Measurements from ENCODE around the gene SLC23A3. TPM values are rescaled to one million over a fixed set of nuclear protein-coding genes. Genes with fewer than 3 reads are reported as not detected.

SLC23A3 gene
- total and polyA plus RNA-seq, 9 of the 15 experiments (the other 6 are each of a cell fraction or from before 2014, with no cell fraction given) = 0.06 to 0.64 (median 0.16) TPM

DNA sequence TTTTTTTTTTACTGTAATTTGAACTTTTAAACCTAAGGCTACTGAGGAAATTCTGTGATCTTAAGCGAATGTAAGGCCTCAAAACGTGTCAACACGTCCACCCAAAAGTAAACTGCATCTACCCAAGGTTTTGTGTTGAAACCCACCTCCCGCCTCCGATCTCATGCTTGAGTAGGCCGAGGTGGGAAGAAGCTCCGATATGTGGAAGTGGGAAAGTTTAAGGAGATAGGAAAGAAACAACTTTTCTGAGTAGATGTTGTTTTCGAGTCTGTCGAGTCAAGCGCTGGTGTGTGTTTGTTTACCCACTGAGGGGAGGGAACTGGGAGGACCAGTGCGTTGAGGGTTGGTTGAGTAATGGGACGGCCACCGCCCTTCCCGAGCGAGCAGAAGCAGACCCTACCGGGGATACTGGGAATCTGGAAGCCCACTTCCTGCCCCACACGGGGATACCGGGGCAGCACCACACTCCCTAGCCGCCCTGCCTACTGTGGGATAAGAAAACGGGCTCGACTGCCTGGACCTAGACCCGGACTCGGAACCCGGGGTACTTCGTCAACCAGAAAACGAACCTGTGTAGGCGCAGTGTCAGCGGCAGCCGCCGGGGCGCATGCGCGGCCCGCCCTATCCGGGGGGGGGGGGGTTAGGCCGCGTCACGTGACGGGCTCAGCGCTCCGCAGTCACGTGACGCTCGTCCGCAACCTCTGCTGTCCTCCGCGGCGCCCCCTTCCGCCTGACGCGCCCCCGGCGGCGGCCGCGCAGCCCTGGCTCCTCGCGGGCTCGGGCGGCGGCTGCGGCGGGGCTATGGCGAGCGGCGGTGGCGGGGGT is 7.9 kb upstream of the SLC23A3 start, which contains the start of gene RETREG2 (continued):
- no peak for TF ChIP-seq U2AF1 (optimal IDR thresholded peaks at IDR 0.05; ENCODE audit: low read depth, low read length)
- TF ChIP-seq ZBTB8A (IDR thresholded peaks at IDR 0.05; ENCODE audit: partially characterized antibody) = no peak
- TF ChIP-seq CEBPG (CRISPR knock-in tag; IDR thresholded peaks at IDR 0.05) = no peak
- TF ChIP-seq CEBPG (tag; conservative IDR thresholded peaks at IDR 0.05 in 1 of 2, IDR thresholded peaks at IDR 0.05 in 1 of 2) = no peak
- TF ChIP-seq, protein P1, sequence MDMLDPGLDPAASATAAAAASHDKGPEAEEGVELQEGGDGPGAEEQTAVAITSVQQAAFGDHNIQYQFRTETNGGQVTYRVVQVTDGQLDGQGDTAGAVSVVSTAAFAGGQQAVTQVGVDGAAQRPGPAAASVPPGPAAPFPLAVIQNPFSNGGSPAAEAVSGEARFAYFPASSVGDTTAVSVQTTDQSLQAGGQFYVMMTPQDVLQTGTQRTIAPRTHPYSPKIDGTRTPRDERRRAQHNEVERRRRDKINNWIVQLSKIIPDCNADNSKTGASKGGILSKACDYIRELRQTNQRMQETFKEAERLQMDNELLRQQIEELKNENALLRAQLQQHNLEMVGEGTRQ (CRISPR knock-in tag; IDR thresholded peaks at IDR 0.05) = peak; percentile 95

DNA sequence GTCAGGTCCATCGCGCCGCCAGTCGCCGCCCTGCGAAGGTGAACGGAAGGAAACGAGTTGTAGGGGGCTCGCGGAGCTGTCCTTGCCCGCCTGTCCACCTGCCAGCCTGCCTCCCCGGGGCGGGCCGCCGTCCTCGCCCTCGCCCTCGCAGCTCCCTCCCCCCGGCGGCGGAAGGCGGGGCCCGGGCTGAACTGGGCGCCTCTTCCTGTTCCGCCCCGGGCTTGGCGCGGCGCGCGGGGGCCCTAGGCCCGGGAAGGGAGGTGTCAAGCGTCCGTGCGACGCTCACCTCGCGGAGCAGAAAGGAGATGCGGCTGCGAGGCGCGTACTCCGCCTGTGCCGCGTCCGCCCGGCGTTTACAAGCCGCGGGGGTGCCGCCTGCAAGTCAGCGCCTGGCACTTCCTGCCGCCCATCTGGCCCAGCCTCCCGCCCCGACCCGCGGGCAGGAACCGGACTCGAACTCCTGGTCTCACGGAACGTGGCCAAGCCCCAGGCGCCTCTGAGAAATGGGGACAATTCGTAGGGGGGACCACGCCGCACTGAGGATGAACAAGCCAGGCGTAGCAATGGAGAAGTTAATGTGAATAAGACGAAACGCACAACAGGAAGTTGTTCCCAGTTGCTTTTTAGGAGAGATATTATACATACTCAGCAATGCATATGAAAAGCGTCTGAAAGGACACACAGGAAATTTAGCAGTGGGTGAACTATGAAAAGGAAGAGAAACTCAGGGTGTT is 7.2 kb upstream of the SLC23A3 start, which contains the start of gene CNPPD1:
Gene CNPPD1 (minus strand): TSS at position 108 of the 734 bp plus-strand sequence. CDS start 97 bp downstream, at position 11.
- BruUV-seq (replicated peaks) = TSS peak; percentile 34
- FAIRE-seq = peak; percentile 49
- TF ChIP-seq ZSCAN32 (CRISPR knock-in tag; IDR thresholded peaks at IDR 0.05) (no peak), HMG20A (CRISPR knock-in tag; conservative IDR thresholded peaks at IDR 0.05) (no peak), BCOR (IDR thresholded peaks at IDR 0.05) (no peak), C11orf30 (IDR thresholded peaks at IDR 0.05; ENCODE audit: low read depth) (no peak), ATF1 (CRISPR knock-in tag; IDR thresholded peaks at IDR 0.05) (no peak), ATF1 (tag; IDR thresholded peaks at IDR 0.05) (peak; percentile 53), PTBP1 (IDR thresholded peaks at IDR 0.05; ENCODE audit: low read depth, low read length) (no peak), MIER1 (IDR thresholded peaks at IDR 0.05; ENCODE audit: low read depth) (no peak), FUS (optimal IDR thresholded peaks at IDR 0.05; ENCODE audit: low read depth, low read length) (peak; percentile 31), NCOR1 (IDR thresholded peaks at IDR 0.05) (peak; percentile 18; the same call in 1 of the 2 replicates), BRF1 (IDR thresholded peaks at IDR 0.05; ENCODE audit: borderline replicate concordance, extremely low read depth, insufficient read length) (no peak), CBFA2T3 (IDR thresholded peaks at IDR 0.05) (no peak), ZKSCAN8 (CRISPR knock-in tag; IDR thresholded peaks at IDR 0.05) (no peak)
- TF ChIP-seq, protein P2, sequence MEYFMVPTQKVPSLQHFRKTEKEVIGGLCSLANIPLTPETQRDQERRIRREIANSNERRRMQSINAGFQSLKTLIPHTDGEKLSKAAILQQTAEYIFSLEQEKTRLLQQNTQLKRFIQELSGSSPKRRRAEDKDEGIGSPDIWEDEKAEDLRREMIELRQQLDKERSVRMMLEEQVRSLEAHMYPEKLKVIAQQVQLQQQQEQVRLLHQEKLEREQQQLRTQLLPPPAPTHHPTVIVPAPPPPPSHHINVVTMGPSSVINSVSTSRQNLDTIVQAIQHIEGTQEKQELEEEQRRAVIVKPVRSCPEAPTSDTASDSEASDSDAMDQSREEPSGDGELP (CRISPR knock-in tag; IDR thresholded peaks at IDR 0.05; ENCODE audit: borderline replicate concordance) = no peak; the same call in 1 of the 2 replicates

More for the DNA sequence above, 7.2 kb upstream of the SLC23A3 start, which contains the start of gene CNPPD1:
- 0% methylated on average over 26 of the region's 69 CpGs for WGBS (ENCODE audit: insufficient coverage, low coverage, missing lambda C conversion rate)
- peak; percentile 92 for ATAC-seq
- H3K79me2 ChIP-seq (ENCODE audit: control insufficient read depth, insufficient read depth, low read length) = peaks cover 42% of the 10 kb centered on the region
- in situ Hi-C loops (cut with MboI) (no loop called here), intact Hi-C loops (cut with micrococcal nuclease) (loop anchor here (1.0 to 2.0 kb wide), 4 partner anchors 17 to 102 kb away; partner anchors contain the start of genes ABCB6, DNAJB2, NHEJ1 and ZFAND2B)
- H4K20me1 ChIP-seq (replicated peaks; ENCODE audit: control insufficient read depth, insufficient read depth, low read length) = no peaks in the 10 kb centered on the region
- CTCF ChIA-PET (ENCODE audit: low intra/inter-chr PET ratio) = no interaction called here
- H3K27me3 ChIP-seq (ENCODE audit: control insufficient read depth in 2 of 2, insufficient read depth in 2 of 2, low read length in 2 of 2) = no peaks in the 10 kb centered on the region
- peak within 1 kb of the TSS; percentile 80 for H3K4me3 ChIP-seq
- H3K9ac ChIP-seq (ENCODE audit: insufficient read depth in 1 of 2, low read depth in 2 of 2, low read length in 2 of 2) = peak within 1 kb of the TSS; percentile 90 to 94
- peak within 1 kb of the TSS; percentile 88 for H2AFZ ChIP-seq (ENCODE audit: low read depth, low read length)
- H3K9me3 ChIP-seq (replicated peaks; ENCODE audit: control insufficient read depth, insufficient read depth, low read depth, low read length) = no peaks in the 10 kb centered on the region
- peak; percentile 80 to 89 (median 84) for DNase-seq (ENCODE audit: extremely low read depth in 1 of 4, low spot score in 3 of 4)
- peaks cover 9 to 25% of the 10 kb centered on the region in 2 experiments; a peak in 4 of 5 replicates for H3K4me1 ChIP-seq (replicated peaks in 1 of 2; ENCODE audit: control insufficient read depth in 2 of 2, insufficient read depth in 2 of 2, low read length in 2 of 2)
- no peaks in the 10 kb centered on the region for H3K9me1 ChIP-seq (ENCODE audit: control insufficient read depth, insufficient read depth, low read length)
- peak within 1 kb of the TSS; percentile 100 for H3K4me2 ChIP-seq (ENCODE audit: insufficient read depth, low read length)
- POLR2A ChIA-PET = interaction anchor here (0.6 to 1.7 kb wide), 12 partner anchors 12 to 118 kb away, joined by 3 to 9 read pairs (median 3); partner anchors contain the start of genes DNAJB2 and ZFAND2B
- peaks cover 53% of the 10 kb centered on the region; the same call in 2 of the 3 replicates for H3K36me3 ChIP-seq (ENCODE audit: control insufficient read depth, insufficient read depth, low read length)
- peak within 1 kb of the TSS; percentile 97 for H3K27ac ChIP-seq (ENCODE audit: extremely low read depth, low read depth, low read length)
